Measurements from ENCODE around the gene HSF5.
A peak's percentile ranks its signal among the peaks of the same experiment; 100 is the strongest.
"Not testable (repeated sequence)": the region's sequence is repeated elsewhere in the genome, so short reads cannot be mapped to it uniquely, and the experiment has no call there.

HSF5 gene

DNA sequence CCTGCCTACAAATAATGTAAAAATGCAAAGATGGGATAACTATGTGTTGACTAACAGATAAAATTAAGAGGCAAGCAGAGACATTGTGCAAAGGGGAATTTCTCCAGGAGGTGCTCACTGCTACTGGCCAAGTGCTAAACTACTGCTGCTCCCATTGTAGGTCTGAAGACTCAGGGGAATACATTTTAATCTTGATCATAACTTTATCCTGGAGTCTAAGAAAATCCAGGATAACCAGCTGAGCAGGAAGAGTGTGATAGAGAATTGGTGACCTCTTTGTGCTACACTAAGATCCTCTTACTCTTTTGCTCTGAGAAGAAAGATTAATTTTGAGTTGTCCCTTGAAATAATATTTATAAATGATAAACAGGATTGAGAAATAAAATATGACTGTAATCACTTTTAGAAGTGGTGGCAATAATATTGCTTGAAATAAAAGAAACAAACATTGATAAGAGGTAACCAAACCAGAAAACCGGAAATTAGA lies 76.8 kb downstream of the HSF5 start:
- DNase-seq: no peak

DNA sequence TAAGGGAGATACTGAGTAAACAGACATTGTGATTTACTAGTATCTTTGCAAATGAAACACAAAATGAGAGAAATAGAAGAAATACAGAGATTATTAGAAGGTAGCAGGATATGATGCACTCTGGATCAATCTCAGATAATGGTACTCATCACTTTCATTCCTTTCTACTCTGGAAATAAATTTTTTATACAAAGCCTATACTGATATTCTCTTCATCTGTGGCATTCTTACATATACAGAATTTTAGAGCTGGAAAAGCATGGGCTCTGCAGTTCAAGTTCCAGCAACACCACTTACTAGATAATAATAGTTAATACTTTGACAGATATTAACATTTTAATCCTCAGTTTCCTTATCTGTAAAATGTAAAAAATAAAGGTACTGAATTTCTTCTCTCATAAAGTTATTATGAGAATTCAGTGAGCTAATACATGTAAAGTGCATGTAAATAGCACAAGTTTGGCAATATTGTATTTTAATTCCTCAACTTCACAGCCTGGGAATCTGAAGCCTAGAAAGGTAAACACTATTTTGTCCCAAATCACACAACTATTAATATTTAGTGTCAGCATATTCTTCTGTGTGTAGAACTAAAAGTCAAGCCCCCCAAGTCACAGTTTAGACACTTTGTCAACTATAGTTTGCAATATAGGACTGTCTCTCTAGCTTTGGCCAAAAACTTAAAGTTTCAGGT lies 77.3 kb downstream of the HSF5 start:
- no peak for DNase-seq

DNA sequence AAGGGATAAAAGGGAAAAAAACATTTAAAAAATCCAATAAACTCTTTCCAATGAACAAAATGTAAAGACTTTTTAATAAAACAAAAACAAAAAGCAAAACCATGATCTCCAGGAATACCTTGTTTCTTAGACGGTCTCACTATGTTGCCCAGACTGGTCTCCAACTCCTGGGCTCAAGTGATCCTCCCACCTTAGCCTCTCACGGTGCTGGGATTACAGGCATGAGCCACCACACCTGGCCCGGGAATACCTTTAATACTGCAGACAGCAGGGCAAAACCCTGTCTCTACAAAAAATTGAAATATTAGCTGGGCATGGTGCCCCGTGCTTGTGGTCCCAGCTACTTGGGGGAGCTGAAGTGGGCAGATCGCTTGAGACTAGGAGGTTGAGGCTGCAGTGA lies 78.8 kb downstream of the HSF5 start:
- no peak for DNase-seq

DNA sequence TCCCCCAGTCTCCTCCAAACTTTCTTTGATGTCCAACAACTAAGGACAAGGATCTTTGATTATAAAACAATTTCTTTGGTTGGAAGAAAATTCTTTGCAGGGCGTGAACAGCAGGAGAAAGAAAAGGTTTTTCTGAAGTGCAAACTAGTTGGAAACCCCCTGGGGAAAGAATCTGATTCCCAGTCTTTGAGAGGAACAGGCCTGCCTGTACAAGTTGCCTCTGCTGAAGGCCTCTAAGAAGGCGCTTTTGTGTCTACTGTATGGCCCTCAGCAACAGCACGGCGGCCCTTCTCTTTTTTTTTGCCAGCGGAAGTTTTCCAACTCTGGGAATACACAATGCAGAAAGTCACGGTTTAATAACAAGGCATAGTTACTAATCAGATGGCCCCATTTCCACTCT lies 84.9 kb downstream of the HSF5 start:
- DNase-seq: no peak

DNA sequence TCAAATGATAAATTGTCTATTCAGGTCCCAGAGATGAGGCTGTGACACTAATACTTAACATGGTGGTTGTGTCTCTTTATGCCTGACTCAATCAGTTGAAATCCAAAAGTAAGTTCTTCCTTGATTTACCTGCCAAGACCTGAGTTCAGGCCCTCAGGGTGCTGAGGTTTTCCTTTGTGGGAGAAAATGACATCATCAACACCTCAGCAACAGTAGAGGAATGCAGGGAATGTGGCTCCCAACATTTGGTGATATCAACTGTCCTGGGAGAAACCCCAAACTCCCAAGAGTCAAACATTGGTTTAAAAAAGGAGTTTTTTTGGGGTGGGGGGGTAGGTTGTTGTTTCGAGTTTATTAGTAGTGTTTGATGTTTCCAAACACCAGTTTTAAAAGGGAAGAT lies 85.5 kb downstream of the HSF5 start:
- no peak for DNase-seq

DNA sequence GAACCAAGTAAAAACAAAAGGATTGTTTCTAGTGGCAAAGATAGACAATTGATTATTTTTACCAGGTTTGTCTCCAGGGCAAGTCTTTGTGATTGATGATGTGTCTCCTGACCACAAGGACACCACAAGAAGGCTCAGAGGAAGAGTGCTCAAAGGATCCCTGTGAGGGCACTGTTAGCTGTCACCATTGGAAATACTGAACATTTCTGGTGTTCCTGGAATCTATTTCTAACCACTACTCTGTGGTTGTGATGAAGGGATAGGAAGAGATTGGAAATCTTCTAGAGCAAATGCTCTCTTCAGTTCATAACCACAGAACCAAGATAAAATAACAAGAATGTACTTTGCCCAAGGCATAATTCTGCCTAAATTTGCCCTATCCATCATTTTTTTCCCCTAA lies 86.2 kb downstream of the HSF5 start:
- no peak for DNase-seq

DNA sequence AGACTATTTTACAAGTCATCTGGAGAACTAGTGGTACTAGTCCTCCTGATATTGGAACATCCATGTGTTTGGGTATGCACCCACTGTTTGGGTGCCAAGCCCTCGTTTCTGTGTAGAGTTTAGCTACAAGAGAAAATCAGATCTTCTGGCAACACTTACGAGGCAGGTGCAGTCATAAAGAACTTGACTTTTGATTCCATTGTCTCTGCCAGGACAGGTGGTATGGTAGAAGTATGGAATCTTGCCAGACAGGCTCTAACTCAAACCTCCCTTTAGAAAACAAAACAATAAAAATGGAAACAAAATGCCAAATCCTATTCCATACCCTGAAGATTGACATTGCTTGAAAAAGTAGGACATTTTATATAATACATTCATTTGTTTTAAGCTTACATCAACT lies 86.9 kb downstream of the HSF5 start:
- DNase-seq: no peak

DNA sequence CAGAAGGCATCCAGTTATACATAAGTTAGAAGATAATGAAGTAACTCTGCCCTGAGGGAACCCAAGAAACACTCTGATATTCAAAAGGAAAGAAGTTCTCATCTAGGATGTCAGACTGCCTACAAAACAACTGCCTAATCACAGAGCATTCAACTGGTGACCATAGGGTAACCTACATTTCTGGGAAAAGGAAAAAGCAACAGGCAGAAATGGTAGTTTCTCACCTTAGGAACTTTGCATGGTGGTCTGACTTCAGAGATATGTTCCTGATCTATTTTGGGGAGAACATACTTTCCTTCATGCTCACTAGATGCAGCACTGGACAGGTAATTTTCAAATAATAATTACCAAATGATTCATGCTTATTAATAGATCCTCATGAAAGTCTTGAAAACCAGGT lies 87.4 kb downstream of the HSF5 start:
- DNase-seq: no peak

DNA sequence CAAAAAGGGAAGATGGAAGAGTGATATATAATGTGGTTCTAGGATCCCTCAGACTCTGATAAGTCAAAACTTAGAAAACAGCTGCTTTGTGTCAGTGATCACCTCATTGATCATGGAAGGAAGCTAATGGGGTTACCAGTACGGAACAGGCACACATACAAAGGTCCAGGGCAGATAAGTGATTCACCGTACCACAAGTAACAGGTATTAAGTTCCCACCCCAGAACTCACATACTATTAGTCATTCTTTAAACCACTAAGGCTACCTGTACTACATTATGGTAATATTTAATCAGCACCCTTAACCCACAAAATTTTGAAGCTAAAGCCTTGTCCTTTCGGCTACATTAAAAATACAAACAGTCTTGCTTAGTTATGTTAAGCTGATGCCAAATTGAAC lies 88.2 kb downstream of the HSF5 start:
- DNase-seq: no peak

DNA sequence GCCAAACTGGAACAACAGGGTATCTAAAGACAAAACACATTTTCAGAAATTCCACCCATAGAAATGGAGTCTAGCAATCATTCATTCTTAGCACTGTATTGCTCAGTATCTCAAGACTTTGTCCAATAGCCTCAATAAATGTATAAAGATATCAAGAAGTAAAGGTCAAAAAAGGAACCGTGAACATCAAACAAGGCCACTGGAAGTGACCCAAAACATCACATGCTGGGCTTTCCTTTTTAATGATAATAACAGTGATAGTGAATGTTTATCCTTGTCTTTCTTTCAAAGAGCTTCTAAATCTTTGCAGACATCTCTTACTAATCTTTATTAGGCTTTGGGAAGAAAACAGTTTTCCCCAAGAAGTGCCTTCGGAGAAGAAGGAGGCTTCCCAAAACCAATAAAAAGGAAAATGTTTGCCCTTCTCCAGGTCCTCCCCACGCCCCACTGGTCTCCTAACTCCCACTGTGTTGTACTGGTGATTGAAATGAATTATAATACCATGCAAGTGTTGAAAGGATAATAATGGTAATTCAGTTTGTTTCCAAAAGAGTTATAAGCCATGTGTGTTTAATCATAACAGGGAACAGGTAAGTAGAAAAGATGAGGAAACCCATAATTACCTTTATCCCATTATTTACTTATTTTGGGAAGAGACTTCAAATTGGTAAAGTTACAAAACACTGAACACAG lies 89.5 kb downstream of the HSF5 start:
- no peak for DNase-seq

DNA sequence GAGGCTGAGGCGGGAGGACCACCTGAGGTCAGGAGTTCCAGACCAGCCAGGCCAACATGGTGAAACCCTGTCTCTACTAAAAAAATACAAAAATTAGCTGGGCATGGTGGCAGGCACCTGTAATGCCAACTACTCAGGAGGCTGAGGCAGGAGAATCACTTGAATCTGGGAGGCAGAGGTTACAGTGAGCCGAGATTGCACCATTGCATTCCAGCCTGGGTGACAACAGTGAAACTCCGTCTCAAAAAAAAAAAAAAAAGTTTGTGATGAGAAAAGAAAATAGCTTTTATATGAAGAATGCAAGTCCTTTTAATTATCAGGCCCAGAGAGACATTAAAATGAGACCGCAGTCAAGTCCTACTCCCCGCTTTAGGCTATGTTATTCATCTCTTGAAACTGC lies 90.8 kb downstream of the HSF5 start:
- not testable (repeated sequence) for DNase-seq

DNA sequence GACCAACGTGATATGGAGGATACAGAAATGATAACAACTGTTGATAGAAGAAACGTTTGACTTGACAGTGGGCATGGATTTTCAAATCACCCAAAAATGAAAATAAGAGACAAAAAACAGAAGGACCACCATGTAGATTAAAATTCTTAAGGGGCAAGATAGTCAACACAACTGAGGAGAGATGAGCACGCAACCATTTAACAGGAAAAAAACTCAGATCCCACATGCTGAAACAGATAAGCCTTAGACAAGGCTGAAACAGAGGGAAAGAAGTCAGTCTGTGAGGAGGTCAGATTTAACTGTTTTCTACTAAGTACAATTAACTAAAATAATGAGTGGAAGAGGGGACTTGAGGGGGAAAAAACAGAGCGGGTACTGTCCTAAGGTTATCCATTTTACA lies 92.0 kb downstream of the HSF5 start:
- DNase-seq: no peak

DNA sequence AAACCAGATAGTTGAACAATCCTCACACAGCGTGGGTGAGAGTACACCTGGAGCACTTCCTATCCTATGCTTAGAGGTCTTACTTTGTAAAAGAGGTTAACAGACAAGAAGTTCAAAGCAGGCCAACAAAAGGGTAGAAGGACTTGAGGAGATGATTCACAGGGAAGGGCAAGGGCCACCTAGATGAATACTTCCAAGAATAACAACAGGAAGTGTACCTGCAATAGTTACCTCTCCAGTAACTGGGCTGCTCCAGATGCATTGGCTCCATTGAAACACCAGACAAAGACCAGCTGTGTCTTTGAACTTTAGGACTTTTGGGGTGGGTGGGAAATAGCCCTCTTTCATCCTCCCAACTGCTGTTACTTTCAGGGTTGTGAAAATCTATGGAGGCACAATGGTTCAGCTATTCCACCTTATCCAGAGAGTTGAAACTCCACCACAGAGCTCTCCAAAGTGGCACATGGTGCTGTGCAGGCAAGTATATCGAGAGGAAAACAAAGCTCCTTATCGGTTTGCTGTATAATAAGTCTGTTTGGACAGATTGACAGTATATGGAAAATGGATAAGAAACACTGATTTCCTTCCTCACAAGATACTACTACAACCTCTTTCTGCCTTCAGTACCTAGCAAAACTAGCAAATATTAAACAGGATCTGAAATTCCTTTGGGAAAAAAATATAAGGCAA lies 93.5 kb downstream of the HSF5 start:
- no peak for DNase-seq

DNA sequence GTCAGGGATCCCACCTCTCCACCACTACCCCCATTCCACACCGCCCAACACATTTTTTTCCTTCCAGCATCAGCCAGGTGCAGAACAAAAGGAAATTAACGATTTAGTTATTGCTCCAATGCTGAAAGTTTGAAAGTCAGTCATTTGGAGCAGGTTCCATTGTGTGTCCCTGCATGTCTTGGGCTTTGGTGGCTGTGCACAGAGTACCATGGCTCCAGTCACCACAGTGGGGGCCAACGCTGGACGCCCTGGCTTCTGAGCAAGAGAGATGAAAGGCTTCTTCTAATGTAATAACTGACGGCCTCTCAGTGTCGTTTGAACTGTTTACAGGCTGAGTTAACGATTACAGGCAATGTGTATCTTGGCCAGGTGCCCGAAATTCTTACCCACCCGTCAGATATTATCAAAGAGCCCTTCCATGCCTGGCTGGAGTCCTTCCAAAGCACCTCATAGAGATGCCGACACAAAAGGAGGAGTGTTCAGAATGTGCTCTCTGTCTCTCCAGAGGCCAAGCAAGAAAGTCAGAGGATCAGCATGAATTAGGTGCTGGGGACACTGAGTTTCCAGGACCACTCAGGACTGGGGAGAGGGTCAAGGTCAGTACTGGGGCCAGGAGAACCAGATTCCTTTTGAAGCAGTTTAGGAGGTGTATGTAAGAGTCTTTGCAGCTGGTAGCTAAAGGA lies 96.8 kb downstream of the HSF5 start:
- DNase-seq: no peak

DNA sequence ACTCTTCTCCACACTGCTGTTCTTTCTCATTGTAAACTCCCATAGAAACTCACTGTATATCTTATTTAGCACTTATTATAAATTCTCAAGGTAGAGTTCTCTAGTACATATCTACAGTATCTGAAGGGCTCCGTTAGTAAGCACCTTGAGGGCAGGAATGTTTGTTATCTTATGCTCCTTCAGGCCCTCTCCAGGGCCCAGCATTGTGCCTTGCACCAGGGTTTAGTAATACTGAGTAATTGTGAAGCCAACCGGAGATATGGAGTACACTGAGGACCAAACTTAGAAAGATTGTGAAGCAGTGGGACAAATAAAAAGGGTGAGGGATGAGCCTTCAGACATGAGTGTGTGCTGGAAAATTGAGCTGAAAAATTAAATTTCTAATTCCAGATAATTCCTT lies 97.3 kb downstream of the HSF5 start:
- no peak for DNase-seq

DNA sequence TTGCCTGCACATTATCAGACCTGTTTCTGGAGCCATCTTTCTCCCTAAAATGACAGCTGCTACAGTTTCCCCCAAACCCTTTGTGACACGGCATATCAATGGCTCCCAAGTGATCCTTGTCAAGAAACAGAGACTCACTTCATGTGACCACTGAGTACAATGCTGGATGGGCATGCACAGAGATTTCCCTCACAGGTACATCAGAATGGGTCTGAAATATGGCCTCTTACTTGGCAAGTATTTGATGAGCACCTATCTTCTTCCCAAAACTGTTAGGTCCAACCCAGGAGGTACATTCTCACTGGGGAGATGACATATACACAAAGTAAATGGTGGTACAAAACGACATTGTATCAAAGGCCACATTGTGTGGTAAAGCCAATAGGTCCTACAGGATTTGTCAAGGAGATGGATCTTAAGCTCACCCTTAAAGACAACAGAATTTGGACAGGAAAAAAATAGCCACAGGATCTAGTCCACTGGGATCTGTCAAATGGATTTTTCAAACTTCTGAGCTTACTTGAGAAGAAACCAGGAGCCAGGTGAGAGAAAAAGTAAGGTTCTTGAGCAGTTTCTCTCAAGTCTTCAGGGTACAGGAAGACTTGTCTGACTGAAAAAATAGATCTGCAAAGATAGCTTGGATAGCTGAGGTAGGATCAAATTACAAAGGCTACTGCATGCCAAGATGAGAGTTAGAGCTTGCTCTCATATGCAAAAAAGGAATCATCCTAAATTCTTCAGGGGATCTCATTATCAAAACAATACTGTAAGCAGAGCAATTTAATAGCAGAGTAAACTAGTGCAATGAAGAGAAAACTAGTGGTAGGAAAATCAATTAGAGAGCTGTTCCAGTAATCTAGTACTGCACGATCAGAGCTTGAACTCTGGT lies 99.7 kb downstream of the HSF5 start:
- no peak for DNase-seq

DNA sequence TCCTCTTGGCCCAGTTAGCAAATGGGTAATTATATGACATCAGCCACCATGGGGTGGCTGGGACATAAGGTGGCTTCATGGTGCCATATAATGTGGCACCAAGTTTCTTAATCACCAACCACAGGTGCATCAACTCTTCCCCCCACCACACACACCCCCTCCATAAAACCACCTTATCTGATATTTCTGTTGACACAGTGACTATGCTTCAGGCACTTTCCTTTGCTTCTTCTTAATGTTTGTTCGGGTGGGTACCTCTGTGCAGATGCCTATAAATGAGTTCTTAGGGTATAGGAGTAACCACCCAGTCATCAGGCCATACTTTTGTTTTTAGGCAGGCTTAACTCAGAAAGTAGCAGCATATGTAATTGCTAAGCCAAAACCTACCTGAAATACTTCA lies 100.4 kb downstream of the HSF5 start:
- no peak for DNase-seq

DNA sequence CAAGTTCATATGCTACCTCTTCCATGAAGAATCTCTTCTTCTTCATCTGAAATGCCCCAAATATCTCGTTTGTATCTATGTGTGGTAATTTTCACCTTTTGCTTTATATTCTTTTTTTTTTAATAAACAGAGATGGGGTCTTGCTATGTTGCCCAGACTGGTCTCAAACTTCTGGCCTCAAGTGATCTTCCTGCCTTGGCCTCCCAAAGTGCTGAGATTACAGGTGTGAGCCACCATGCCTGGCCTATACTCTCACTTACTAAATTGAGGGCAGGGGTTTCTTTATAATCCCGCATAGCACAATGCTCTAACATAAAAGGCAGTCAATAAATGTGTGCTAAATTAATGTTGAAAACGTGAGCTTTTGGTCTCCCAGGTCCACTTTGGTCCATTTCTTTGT lies 101.5 kb downstream of the HSF5 start:
- DNase-seq: no peak

DNA sequence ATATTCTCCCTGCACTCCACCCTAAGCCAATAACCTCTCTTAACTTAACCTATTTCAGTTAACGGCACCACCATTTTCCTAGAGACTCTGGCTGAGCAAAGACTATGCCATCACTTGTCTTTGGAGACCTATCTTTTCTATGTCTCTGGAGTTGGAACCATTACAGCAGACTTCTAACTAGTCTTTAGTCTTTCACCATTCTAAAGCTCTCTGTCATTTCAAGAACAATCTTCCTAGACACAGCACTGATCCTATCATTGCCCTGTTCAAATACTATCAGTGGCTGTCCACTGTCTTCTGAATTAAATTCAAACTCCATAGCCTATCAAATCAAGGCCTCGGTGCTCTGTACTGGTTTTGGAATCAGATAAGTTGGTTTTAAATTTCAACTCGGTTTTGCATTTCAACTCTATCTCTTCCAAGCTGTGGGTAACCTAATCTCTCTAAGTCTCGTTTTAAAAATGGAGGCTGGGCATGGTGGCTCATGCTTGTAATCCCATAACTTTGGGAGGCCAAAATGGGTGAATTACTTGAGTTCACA lies 102.8 kb downstream of the HSF5 start:
- no peak for DNase-seq

DNA sequence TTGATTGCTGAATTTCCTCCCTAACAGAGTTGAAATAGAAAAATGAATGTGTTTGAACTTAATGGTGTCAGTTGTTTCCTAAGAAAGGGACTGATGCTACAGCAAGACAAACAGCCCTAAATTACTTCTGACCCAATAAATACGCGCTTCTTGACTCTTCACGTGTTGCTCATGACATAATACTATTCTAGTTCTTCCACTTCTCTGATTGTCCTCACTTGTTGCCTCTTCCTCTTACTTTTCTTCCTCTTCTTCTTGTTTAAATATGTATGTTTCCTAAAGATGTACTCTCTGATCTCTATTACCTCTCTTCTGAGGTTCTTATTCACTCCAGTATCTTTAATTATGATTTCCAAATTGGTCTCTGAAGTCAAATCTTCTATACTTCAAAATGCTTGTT lies 103.3 kb downstream of the HSF5 start:
- peak; percentile 34 to 47 for DNase-seq

DNA sequence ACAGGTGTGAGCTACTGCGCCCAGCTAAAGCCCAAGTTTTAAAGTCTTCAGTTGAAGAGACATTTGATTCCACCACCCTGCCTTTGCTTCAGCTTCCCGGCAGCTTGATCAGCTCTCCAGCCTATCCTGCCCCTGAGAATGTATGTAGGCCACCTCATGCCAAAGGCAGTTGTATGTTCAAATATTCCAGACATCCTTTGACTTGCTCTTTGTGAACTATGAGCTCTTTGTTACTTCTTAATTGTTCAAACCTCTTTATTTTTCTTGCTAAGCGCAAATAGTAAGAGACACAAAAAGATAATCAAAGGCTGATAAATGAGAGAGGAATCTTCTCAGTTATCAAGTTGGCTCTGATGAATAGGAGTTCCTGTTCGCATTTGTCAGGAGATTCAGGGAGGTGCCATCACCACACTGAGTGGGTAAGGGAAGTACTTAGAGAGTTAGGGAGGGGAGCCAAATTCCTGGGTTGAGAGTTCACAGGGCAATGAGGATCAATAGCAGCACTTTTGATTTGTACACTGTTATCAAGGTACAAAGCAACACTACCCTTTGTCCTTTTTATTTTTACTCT lies 104.2 kb downstream of the HSF5 start:
- DNase-seq: peak; percentile 10 to 20

DNA sequence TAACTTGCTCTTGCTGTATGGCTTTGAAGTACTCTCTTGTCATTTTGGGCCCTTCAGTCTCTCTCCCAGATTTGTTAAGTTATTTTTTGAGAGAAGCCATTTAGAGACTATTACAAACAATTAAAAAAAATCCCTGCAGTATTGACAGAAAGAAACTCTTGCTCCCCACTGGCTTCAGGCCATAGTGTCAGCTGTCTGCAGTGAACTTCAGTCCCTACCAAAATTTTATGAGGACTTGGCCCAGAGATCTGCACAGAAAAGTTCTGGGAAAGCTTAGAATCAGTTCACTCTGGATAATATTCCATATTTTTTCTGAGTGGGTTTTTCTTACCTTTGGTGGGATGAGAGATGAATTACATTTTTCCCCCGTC lies 105.4 kb downstream of the HSF5 start:
- no peak for DNase-seq
